AG04450 (cell line): Measurements from ENCODE around the gene TRMT2A. TPM values are rescaled to one million over a fixed set of nuclear protein-coding genes. Genes with fewer than 3 reads are reported as not detected.

Experiments
- CTCF ChIA-PET: fragments of 300-600, 350-600 bp; formaldehyde crosslinking; extraction: SDS; loops from one replicate; lab custom pipeline; 2022; ENCODE audit warnings: antibody characterized with exemption, inconsistent platforms; lab: Charles Lee
- POLR2A ChIA-PET: fragments of 350-600 bp; formaldehyde crosslinking; extraction: SDS; loops from one replicate; lab custom pipeline; 2021; ENCODE audit warnings: antibody characterized with exemption, inconsistent platforms; lab: Yijun Ruan, JAX
- DNase-seq: peaks from one replicate; pipeline ENCODE4 v3.0.0-alpha.2; 2011; ENCODE audit warnings: low read depth, low spot score
- H3K27ac ChIP-seq: one replicate; pipeline ENCODE4 v1.5.1; 2012; ENCODE audit warnings: low read depth, low read length, control low read depth
- H3K27me3 ChIP-seq: one replicate; pipeline ENCODE4 v1.6.0; 2012; ENCODE audit warnings: low read length; ENCODE audit not compliant: control insufficient read depth, insufficient read depth
- H3K4me3 ChIP-seq: 2 replicates; pipeline ENCODE4 v1.5.1; 2011; ENCODE audit warnings: mild to moderate bottlenecking, low read depth, low read length, control low read depth
- H3K9me3 ChIP-seq: 2 replicates; pipeline ENCODE4 v1.5.1; 2012; ENCODE audit warnings: low read length; ENCODE audit not compliant: control insufficient read depth, insufficient read depth
- CTCF ChIP-seq: IDR thresholded peaks from 2 replicates; pipeline ENCODE4 v1.5.1; 2011; ENCODE audit warnings: low read depth, low read length, control low read depth, inconsistent platforms
- polyA plus RNA-seq: library from polyadenylated mRNA; depleted of rRNA; stranded (reverse); fragments of >200 nt; gene quantifications from 2 replicates; pipeline ENCODE4 v1.2.3, GENCODE V29; 2011; rRNA removed
- small RNA-seq: library from RNA; depleted of rRNA; stranded (forward); fragments of <200 nt; gene quantifications from one replicate; pipeline ENCODE3, GENCODE V24; 2012; ENCODE audit warnings: low read depth; ENCODE audit not compliant: insufficient read length

TRMT2A gene
- polyA plus RNA-seq, 1 experiment: 15.6 TPM

GRCh38 chr22:20062043-20062765 is 54.8 kb downstream of the TRMT2A start:
- no peak for DNase-seq
- Histone ChIP-seq H3K27me3 (no peaks in the 10 kb centered on the region), H3K9me3 (no peaks in the 10 kb centered on the region; the same call in 1 of the 2 replicates), H3K27ac (peak overlapping the region; percentile 31), H3K4me3 (no peak overlapping the region)
- ChIA-PET POLR2A (interaction anchor here (0.6 kb wide), 1 partner anchor 8 kb away, joined by 3 read pairs; no protein-coding TSS in a partner anchor), CTCF (no interaction called here)
- TF ChIP-seq CTCF: no peak

Small RNA genes within 50 kb of the gene (small RNA-seq; reads per million reads assigned to genes)
- not detected for gene MIR6816
- gene RF00017: not detected
- gene RF00599: not detected

Other genes starting within 250 kb of the TRMT2A start
- gene COMT, start 175.5 kb downstream of the TRMT2A start, polyA plus RNA-seq: 79.4 and 105 TPM in 2 replicates
- gene TXNRD2, start 175.4 kb downstream of the TRMT2A start, polyA plus RNA-seq: 13.3 and 15.8 TPM in 2 replicates
- gene ARVCF, start 100.4 kb downstream of the TRMT2A start, polyA plus RNA-seq: 5.6 and 8.2 TPM in 2 replicates
- gene TANGO2, start 96.1 kb downstream of the TRMT2A start, polyA plus RNA-seq: 21.3 and 27.5 TPM in 2 replicates
- gene DGCR8, start 37.0 kb downstream of the TRMT2A start, polyA plus RNA-seq: 22.0 and 22.8 TPM in 2 replicates
- gene RANBP1, start 1.1 kb downstream of the TRMT2A start, polyA plus RNA-seq: 154 and 174 TPM in 2 replicates
- 13.5 and 21.9 TPM in 2 replicates for gene ZDHHC8, start 14.6 kb upstream of the TRMT2A start, polyA plus RNA-seq
- not detected in 2 replicates for gene CCDC188, start 33.8 kb upstream of the TRMT2A start, polyA plus RNA-seq
- 0.16 and 0.38 TPM in 2 replicates for gene RTN4R, start 151.1 kb upstream of the TRMT2A start, polyA plus RNA-seq
- gene DGCR6L, start 202.8 kb upstream of the TRMT2A start, polyA plus RNA-seq: 45.4 and 60.9 TPM in 2 replicates